ENCODE measurements around the gene COX19. TPM values are rescaled to one million over a fixed set of nuclear protein-coding genes. Genes with fewer than 3 reads are reported as not detected.
"Not testable (repeated sequence)": the region's sequence is repeated elsewhere in the genome, so short reads cannot be mapped to it uniquely, and the experiment has no call there.

Gene COX19
- total RNA-seq, 1 donor from 2014 or later = 2.1 TPM

DNA sequence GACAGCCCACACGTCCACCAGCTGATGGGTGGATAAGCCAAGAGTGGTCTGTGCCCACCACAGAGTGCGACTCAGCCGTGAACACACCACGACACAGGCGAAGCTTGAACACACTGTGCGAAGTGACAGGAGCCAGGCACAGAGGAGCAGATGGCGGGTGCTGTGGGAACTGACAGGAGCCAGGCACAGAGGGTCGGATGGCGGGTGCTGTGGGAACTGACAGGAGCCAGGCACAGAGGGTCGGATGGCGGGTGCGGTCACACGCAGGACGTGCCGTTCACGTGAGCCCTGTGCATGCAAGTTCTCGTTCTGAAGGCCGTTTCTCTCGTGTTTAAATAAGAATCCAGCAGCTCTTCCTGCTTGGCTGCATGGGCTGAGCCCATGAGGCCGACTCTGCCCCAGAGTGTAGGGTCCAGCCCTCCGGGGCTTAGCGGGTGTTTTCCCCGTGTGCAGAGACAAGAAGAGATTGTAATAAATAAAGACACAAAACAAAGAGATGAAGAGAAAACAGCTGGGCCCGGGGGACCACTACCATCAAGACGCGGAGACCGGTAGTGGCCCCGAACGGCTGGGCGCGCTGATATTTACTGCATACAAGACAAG, 15.0 kb downstream of the COX19 start:
- H3K27me3 ChIP-seq = no peaks in the 10 kb centered on the region
- TF ChIP-seq, protein P1, sequence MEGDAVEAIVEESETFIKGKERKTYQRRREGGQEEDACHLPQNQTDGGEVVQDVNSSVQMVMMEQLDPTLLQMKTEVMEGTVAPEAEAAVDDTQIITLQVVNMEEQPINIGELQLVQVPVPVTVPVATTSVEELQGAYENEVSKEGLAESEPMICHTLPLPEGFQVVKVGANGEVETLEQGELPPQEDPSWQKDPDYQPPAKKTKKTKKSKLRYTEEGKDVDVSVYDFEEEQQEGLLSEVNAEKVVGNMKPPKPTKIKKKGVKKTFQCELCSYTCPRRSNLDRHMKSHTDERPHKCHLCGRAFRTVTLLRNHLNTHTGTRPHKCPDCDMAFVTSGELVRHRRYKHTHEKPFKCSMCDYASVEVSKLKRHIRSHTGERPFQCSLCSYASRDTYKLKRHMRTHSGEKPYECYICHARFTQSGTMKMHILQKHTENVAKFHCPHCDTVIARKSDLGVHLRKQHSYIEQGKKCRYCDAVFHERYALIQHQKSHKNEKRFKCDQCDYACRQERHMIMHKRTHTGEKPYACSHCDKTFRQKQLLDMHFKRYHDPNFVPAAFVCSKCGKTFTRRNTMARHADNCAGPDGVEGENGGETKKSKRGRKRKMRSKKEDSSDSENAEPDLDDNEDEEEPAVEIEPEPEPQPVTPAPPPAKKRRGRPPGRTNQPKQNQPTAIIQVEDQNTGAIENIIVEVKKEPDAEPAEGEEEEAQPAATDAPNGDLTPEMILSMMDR (IDR thresholded peaks at IDR 0.05) = no peak
- no peaks in the 10 kb centered on the region for H3K36me3 ChIP-seq
- peak in 1 of 2 donors; percentile 53 for DNase-seq (ENCODE audit: low spot score in 2 of 2)
- no peak overlapping the region for H3K27ac ChIP-seq
- H3K4me1 ChIP-seq = peaks cover 13 to 19% of the 10 kb centered on the region in 2 donors
- H3K9me3 ChIP-seq = no peaks in the 10 kb centered on the region
- intact Hi-C loops (cut with DNase I) = loop anchor here (10.0 kb wide), 1 partner anchor 166 kb away; no protein-coding TSS in a partner anchor
- no peak overlapping the region for H3K4me3 ChIP-seq

GRCh38 chr7:959740-960139, 15.6 kb downstream of the COX19 start:
- peaks cover 11 to 18% of the 10 kb centered on the region in 2 donors for H3K4me1 ChIP-seq
- peak in 1 of 2 donors; percentile 54 for DNase-seq (ENCODE audit: low spot score in 2 of 2)
- H3K27me3 ChIP-seq, H3K27ac ChIP-seq, H3K9me3 ChIP-seq, H3K4me3 ChIP-seq, H3K36me3 ChIP-seq: not testable (repeated sequence)
- intact Hi-C loops (cut with DNase I) = loop anchor here (10.0 kb wide), 1 partner anchor 165 kb away; no protein-coding TSS in a partner anchor

DNA sequence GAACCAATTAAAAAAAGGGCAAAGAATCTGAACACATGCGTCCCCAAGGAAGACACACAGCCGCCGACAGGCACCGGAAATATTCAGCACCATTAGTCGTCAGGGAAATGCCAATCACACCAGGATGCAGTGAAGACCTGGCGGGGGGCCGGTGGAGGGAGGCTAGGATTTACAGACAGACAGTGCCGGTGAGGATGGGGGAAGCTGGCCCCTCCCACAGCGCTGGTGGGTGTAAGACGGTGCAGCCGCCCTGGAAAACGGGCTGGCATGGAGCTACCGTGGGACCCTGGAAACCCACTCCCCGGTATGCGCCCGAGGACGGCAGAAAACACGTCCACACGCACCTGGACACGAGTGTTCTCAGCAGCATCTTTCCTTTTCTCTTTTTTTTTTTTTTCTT, 16.1 kb downstream of the COX19 start:
- no peak overlapping the region for H3K4me3 ChIP-seq
- peak in 1 of 2 donors; percentile 62 for DNase-seq (ENCODE audit: low spot score in 2 of 2)
- H3K27ac ChIP-seq = no peak overlapping the region
- H3K36me3 ChIP-seq = no peaks in the 10 kb centered on the region
- peaks cover 8 to 14% of the 10 kb centered on the region in 2 donors for H3K4me1 ChIP-seq
- H3K9me3 ChIP-seq = no peaks in the 10 kb centered on the region
- intact Hi-C loops (cut with DNase I) = no loop called here
- TF ChIP-seq, protein P1 (IDR thresholded peaks at IDR 0.05) = no peak
- H3K27me3 ChIP-seq = no peaks in the 10 kb centered on the region

GRCh38 chr7:958221-959200, 16.8 kb downstream of the COX19 start:
- TF ChIP-seq, protein P1 (IDR thresholded peaks at IDR 0.05) = no peak
- no peaks in the 10 kb centered on the region for H3K27me3 ChIP-seq
- no peak overlapping the region for H3K4me3 ChIP-seq
- H3K9me3 ChIP-seq = no peaks in the 10 kb centered on the region
- H3K4me1 ChIP-seq = peaks cover 9 to 11% of the 10 kb centered on the region in 2 donors
- H3K27ac ChIP-seq = no peak overlapping the region
- intact Hi-C loops (cut with DNase I) = no loop called here
- H3K36me3 ChIP-seq = no peaks in the 10 kb centered on the region
- peak in 1 of 2 donors; percentile 55 for DNase-seq (ENCODE audit: low spot score in 2 of 2)

DNA sequence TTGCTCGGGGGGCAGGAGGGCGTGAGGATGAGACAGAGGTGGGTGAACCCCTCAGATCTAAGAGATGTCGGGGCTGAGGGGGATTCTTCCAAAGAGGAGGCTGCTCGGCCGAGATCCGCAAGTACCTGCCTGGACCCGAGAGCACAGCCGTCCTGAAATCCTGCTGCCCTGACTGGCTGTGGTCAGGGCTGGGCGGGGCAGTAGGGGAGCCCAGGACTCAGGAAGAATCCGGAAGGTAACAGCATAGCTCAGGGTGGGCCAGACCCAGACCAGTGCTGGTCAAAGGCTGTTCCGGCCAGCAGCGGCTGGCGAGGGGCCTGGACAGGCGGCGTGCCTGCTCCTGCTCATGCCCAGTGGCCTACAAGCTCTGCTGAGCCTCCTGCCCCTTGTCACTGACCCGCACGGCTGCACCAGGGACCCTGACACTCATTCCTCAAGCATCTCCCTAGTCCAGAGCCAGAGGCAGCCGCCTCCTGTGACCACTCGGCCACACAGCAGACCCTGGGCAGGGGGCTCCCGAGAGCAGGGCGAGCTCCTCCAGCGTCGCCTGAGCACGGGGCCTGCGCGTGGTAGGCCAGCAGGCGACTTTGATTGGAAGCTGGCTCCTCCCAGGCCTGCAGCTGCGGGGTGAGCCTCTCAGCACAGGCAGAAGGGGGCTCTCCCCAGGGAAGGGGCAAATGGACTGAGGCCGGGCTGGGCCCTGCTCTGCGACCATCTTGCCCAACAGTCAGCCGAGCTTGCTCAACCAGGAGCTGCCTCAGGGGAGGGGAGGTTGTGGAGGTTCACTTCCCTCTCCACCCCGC, 17.7 kb downstream of the COX19 start:
- intact Hi-C loops (cut with DNase I) = no loop called here
- H3K4me3 ChIP-seq = no peak overlapping the region
- H3K4me1 ChIP-seq = peaks cover 4 to 11% of the 10 kb centered on the region in 2 donors
- no peak overlapping the region for H3K27ac ChIP-seq
- H3K27me3 ChIP-seq = no peaks in the 10 kb centered on the region
- no peaks in the 10 kb centered on the region for H3K36me3 ChIP-seq
- H3K9me3 ChIP-seq = no peaks in the 10 kb centered on the region
- DNase-seq (ENCODE audit: low spot score in 2 of 2) = peak in 1 of 2 donors; percentile 68
- TF ChIP-seq, protein P1 (IDR thresholded peaks at IDR 0.05) = no peak
